Right lobe of liver (tissue), 4 donors: ENCODE results near the gene ATP2B3.

ENCODE experiments used
- CTCF ChIP-seq, 4 donors: fragments of 200-600 bp in 3 of 4; fragments of 450-650 bp in 1 of 4; IDR thresholded peaks; one replicate each; pipeline versions ENCODE4 v1.5.1 to v1.8.0; 2016 to 2022; ENCODE audit warnings: antibody characterized with exemption in 4 of 4, mild to moderate bottlenecking in 2 of 4
- POLR2A ChIP-seq: fragments of 450-650 bp; IDR thresholded peaks from one replicate; pipeline ENCODE4 v1.6.1; 2017; ENCODE audit warnings: antibody characterized with exemption, mild to moderate bottlenecking
- donor health status: DM: no; HTN: no; CAD: no.
- donor health status: DM: no; HTN: no; CAD: no.
- donor health status: DM: no; HTN: yes; CAD: no.

GRCh38 chrX:153603131-153603656 is 85.8 kb downstream of the ATP2B3 start:
- TF ChIP-seq CTCF (IDR thresholded peaks at IDR 0.05) (no peak), POLR2A (no peak)
